Bronchial epithelial cell (primary cell): ENCODE results near the gene MGMT. TPM values are rescaled to one million over a fixed set of nuclear protein-coding genes. Genes with fewer than 3 reads are reported as not detected.

Experiments used
- DNase-seq: peaks from one replicate; pipeline ENCODE4 v3.0.0-alpha.2; 2010; ENCODE audit warnings: low read depth
- FAIRE-seq: peaks from 2 replicates; lab custom pipeline; 2011; peaks lifted over from hg19 to GRCh38; lab: Jason Lieb, UNC
- H3K27me3 ChIP-seq: 2 replicates; pipeline ENCODE4 v1.5.1; 2011; ENCODE audit warnings: low read length; ENCODE audit not compliant: control insufficient read depth, insufficient read depth
- H3K36me3 ChIP-seq: 2 replicates; pipeline ENCODE4 v1.5.1; 2011; ENCODE audit warnings: low read length; ENCODE audit not compliant: control insufficient read depth, insufficient read depth
- H3K4me3 ChIP-seq: 2 replicates; pipeline ENCODE4 v1.5.1; 2011; ENCODE audit warnings: mild to moderate bottlenecking, low read depth, low read length, control low read depth
- CTCF ChIP-seq: IDR thresholded peaks from 2 replicates; pipeline ENCODE4 v1.5.1; 2011; ENCODE audit warnings: mild to moderate bottlenecking, moderate library complexity, low read length, control low read depth, inconsistent platforms; ENCODE audit not compliant: insufficient read depth, severe bottlenecking
- total RNA-seq: library from RNA; depleted of rRNA; stranded (reverse); fragments of >200 nt; gene quantifications from 2 replicates; pipeline ENCODE4 v1.2.1, GENCODE V29; 2014

Gene MGMT
- total RNA-seq, 1 donor from 2014 or later, result 19.7 TPM

GRCh38 chr10:129604333-129605032 is 137.4 kb downstream of the MGMT start:
- H3K27me3 ChIP-seq, result no peaks in the 10 kb centered on the region
- no peak for DNase-seq
- no peak for FAIRE-seq
- TF ChIP-seq CTCF, result no peak
- no peaks in the 10 kb centered on the region for H3K36me3 ChIP-seq
- H3K4me3 ChIP-seq, result no peak overlapping the region

- Histone ChIP-seq H3K36me3 (no peaks in the 10 kb centered on the region), H3K4me3 (no peak overlapping the region), H3K27me3 (no peaks in the 10 kb centered on the region)
- DNase-seq (no peak), FAIRE-seq (no peak)
- TF ChIP-seq CTCF, result no peak
Measured at GRCh38 chr10:129605266-129605985, 138.4 kb downstream of the MGMT start.

DNA sequence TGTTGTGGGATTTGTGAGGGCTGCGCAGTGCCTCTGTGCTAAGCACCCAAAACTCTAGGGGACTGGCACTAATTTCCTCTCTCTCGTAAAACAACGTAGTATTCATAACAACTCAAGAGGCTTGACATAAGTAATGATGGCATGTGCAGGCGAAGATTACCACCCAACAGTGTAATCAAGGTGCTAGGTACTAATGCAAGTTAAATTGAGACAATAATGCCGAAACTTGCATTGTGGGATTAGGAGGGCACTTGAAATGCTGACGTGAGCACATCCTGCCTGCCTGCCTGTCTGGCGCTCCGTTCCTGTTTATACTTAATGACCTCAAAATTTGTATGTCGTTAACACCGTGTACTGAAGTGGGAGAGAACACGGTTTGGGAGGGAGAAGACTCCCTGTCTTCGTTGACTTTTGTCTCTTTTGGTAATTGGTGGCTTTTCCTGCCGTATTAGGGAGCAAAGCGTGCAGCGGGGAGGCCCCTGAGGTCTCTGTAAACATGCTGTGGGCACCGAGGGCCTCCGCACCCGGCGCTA is 139.0 kb downstream of the MGMT start:
- Histone ChIP-seq H3K27me3 (no peaks in the 10 kb centered on the region), H3K4me3 (no peak overlapping the region), H3K36me3 (no peaks in the 10 kb centered on the region)
- no peak for TF ChIP-seq CTCF
- FAIRE-seq, result no peak
- DNase-seq, result no peak

DNA sequence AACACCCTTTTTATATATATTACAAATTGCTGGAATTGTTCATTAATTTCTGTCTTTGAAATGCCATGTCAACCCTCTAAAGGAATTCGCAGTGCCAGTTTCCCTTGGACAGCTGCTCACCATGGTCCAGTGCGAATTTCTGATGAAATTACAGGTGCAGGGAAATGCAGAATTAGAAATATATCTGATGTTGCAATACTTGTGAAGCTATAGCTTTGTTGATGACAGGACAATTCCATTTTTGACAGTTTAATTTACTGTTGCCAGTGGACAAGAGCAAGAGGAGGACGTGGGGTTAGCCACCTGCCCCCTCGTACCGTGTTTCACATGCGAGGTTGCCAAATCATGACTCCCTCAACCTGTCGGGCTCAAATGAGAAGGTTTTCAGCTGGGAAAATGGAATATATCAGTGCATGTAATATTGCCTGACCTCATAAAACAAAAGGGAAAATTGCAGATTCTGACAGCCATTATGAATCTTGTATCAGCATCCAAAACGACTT is 140.6 kb downstream of the MGMT start:
- no peak for TF ChIP-seq CTCF
- FAIRE-seq, result no peak
- Histone ChIP-seq H3K36me3 (no peaks in the 10 kb centered on the region), H3K27me3 (no peaks in the 10 kb centered on the region), H3K4me3 (no peak overlapping the region)
- DNase-seq, result no peak

DNA sequence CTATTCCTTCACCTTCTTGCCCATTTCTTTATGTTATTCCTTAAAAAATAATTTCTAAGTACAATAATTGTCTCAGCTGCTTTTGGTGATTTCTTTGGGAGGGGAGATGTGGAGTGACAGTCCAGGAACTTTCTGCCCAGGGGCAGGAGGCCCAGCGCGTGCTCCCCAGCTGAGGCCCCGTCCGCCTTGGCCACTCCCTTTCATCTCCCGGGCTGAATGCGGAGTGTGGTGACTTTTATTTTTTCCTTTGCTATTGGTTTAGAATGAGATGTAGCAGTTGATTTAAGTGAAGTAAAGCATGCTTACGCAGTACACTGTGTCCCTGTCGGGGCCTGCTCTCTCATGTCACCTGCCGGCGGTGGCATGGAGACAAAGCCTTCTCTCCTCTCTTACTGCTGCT is 141.6 kb downstream of the MGMT start:
- H3K36me3 ChIP-seq, result no peaks in the 10 kb centered on the region
- DNase-seq (no peak), FAIRE-seq (no peak)
- no peak for TF ChIP-seq CTCF
- no peaks in the 10 kb centered on the region for H3K27me3 ChIP-seq
- no peak overlapping the region for H3K4me3 ChIP-seq
